MM.1S (cell line): ENCODE measurements around the gene PSTPIP1.

Experiments
- DNase-seq: peaks from one replicate; pipeline ENCODE4 v3.0.0-alpha.2; 2015
- H2AFZ ChIP-seq: fragments of 300-600 bp; sonication (generic); 2 replicates; pipeline ENCODE4 v1.6.0; 2016; ENCODE audit warnings: antibody characterized with exemption, low read length
- H3F3A ChIP-seq: fragments of 300-600 bp; sonication (generic); 2 replicates; pipeline ENCODE4 v1.6.1; 2016; ENCODE audit warnings: mild to moderate bottlenecking, antibody characterized with exemption, low read length, moderate library complexity, mixed read lengths; ENCODE audit not compliant: insufficient read depth
- H3K27ac ChIP-seq: fragments of 300-600 bp; sonication (generic); 2 replicates; pipeline ENCODE4 v1.5.1; 2016; ENCODE audit warnings: mild to moderate bottlenecking, low read length
- H3K27me3 ChIP-seq: fragments of 300-600 bp; sonication (generic); replicated peaks from 2 replicates; pipeline ENCODE4 v1.6.0; 2016; ENCODE audit warnings: low read length; ENCODE audit not compliant: insufficient read depth
- H3K36me3 ChIP-seq: fragments of 300-600 bp; sonication (generic); replicated peaks from 2 replicates; pipeline ENCODE4 v1.6.1; 2016; ENCODE audit warnings: mild to moderate bottlenecking, low read length, mixed read lengths; ENCODE audit not compliant: insufficient read depth
- H3K4me1 ChIP-seq: fragments of 300-600 bp; sonication (generic); 2 replicates; pipeline ENCODE4 v1.6.1; 2016; ENCODE audit warnings: low read length, mixed read lengths
- H3K4me2 ChIP-seq: fragments of 300-600 bp; sonication (generic); 2 replicates; pipeline ENCODE4 v1.6.0; 2016; ENCODE audit warnings: low read depth, low read length
- H3K4me3 ChIP-seq: fragments of 300-600 bp; sonication (generic); 2 replicates; pipeline ENCODE4 v1.5.1; 2016; ENCODE audit warnings: low read length, mixed read lengths
- H3K79me2 ChIP-seq: fragments of 300-600 bp; sonication (generic); 2 replicates; pipeline ENCODE4 v1.6.1; 2016; ENCODE audit warnings: mixed run types, low read length, mixed read lengths
- H3K9ac ChIP-seq: fragments of 300-600 bp; sonication (generic); 2 replicates; pipeline ENCODE4 v1.6.1; 2016; ENCODE audit warnings: low read length, mixed read lengths
- H3K9me2 ChIP-seq: fragments of 300-600 bp; sonication (generic); replicated peaks from 2 replicates; pipeline ENCODE4 v1.6.1; 2016; ENCODE audit warnings: mild to moderate bottlenecking, low read length, mixed read lengths; ENCODE audit not compliant: insufficient read depth
- H3K9me3 ChIP-seq: fragments of 300-600 bp; sonication (generic); replicated peaks from 2 replicates; pipeline ENCODE4 v1.6.1; 2016; ENCODE audit warnings: mild to moderate bottlenecking, low read length, mixed read lengths; ENCODE audit not compliant: insufficient read depth
- H4K20me1 ChIP-seq: fragments of 300-600 bp; sonication (generic); 2 replicates; pipeline ENCODE4 v1.6.1; 2016; ENCODE audit warnings: mild to moderate bottlenecking, low read length, moderate library complexity, mixed read lengths; ENCODE audit not compliant: insufficient read depth
- EZH2 ChIP-seq: fragments of 300-600 bp; sonication (generic); optimal IDR thresholded peaks from 2 replicates; pipeline ENCODE3; 2017; ENCODE audit warnings: low read depth, mild to moderate bottlenecking, antibody characterized with exemption, low read length, mixed read lengths
- EZH2phosphoT487 ChIP-seq: fragments of 300-600 bp; sonication (generic); IDR thresholded peaks from 2 replicates; pipeline ENCODE4 v1.6.1; 2018; ENCODE audit warnings: antibody characterized with exemption, low read length
- TF ChIP-seq, protein P1 (sequence below): fragments of 300-600 bp; sonication (generic); IDR thresholded peaks from 2 replicates; pipeline ENCODE4 v1.5.1; 2016; ENCODE audit warnings: antibody characterized with exemption, low read length, mixed read lengths

The PSTPIP1 gene

DNA sequence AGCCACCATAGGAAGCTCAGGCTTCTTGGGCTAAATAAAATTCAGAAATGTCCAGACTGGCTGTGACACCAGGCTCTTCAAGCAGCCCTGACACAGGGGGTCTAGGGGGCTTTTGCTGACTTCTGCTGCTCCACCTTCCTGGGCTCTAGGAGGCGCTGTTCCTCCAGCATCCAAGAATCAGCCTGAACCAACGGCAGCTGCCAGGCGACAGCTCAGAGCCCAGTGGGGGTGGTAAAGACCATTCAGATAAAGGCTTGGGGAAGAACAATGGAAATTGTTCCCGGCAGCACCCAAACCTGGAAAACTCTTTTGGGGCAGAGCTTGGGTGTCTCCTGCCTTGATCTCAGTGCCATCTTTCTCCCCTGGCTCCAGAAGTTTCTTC lies 21.6 kb upstream of the PSTPIP1 start:
- Histone ChIP-seq H3F3A (no peaks in the 10 kb centered on the region), H4K20me1 (no peaks in the 10 kb centered on the region), H3K36me3 (no peaks in the 10 kb centered on the region), H2AFZ (no peak overlapping the region), H3K79me2 (no peaks in the 10 kb centered on the region), H3K27ac (no peak overlapping the region), H3K9me3 (no peaks in the 10 kb centered on the region), H3K27me3 (no peaks in the 10 kb centered on the region), H3K4me2 (no peak overlapping the region), H3K9me2 (no peaks in the 10 kb centered on the region), H3K4me1 (no peaks in the 10 kb centered on the region), H3K9ac (no peak overlapping the region), H3K4me3 (no peak overlapping the region)
- no peak for TF ChIP-seq EZH2
- TF ChIP-seq, protein P1, sequence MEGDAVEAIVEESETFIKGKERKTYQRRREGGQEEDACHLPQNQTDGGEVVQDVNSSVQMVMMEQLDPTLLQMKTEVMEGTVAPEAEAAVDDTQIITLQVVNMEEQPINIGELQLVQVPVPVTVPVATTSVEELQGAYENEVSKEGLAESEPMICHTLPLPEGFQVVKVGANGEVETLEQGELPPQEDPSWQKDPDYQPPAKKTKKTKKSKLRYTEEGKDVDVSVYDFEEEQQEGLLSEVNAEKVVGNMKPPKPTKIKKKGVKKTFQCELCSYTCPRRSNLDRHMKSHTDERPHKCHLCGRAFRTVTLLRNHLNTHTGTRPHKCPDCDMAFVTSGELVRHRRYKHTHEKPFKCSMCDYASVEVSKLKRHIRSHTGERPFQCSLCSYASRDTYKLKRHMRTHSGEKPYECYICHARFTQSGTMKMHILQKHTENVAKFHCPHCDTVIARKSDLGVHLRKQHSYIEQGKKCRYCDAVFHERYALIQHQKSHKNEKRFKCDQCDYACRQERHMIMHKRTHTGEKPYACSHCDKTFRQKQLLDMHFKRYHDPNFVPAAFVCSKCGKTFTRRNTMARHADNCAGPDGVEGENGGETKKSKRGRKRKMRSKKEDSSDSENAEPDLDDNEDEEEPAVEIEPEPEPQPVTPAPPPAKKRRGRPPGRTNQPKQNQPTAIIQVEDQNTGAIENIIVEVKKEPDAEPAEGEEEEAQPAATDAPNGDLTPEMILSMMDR = peak; percentile 59
- no peak for DNase-seq

GRCh38 chr15:76973906-76974305 lies 21.0 kb upstream of the PSTPIP1 start:
- Histone ChIP-seq H3K4me2 (no peak overlapping the region), H3K4me3 (no peak overlapping the region), H3K36me3 (no peaks in the 10 kb centered on the region), H3K9ac (no peak overlapping the region), H2AFZ (no peak overlapping the region), H3K9me2 (no peaks in the 10 kb centered on the region), H3F3A (no peaks in the 10 kb centered on the region), H3K9me3 (no peaks in the 10 kb centered on the region), H3K4me1 (no peaks in the 10 kb centered on the region), H3K27ac (no peak overlapping the region), H4K20me1 (no peaks in the 10 kb centered on the region), H3K79me2 (no peaks in the 10 kb centered on the region), H3K27me3 (no peaks in the 10 kb centered on the region)
- no peak for DNase-seq
- TF ChIP-seq, protein P1 = no peak

GRCh38 chr15:76974456-76975036 lies 20.4 kb upstream of the PSTPIP1 start:
- H3K9me2 ChIP-seq = no peaks in the 10 kb centered on the region
- no peak for DNase-seq
- no peaks in the 10 kb centered on the region for H3K27me3 ChIP-seq
- H3K4me3 ChIP-seq = no peak overlapping the region
- H2AFZ ChIP-seq = no peak overlapping the region
- H3K9me3 ChIP-seq = no peaks in the 10 kb centered on the region
- no peak overlapping the region for H3K27ac ChIP-seq
- H3K4me1 ChIP-seq = no peaks in the 10 kb centered on the region
- no peak overlapping the region for H3K9ac ChIP-seq
- H3K4me2 ChIP-seq = no peak overlapping the region
- no peaks in the 10 kb centered on the region for H3F3A ChIP-seq
- no peaks in the 10 kb centered on the region for H4K20me1 ChIP-seq
- TF ChIP-seq, protein P1 = no peak
- no peak for TF ChIP-seq EZH2
- no peak for TF ChIP-seq EZH2phosphoT487
- no peaks in the 10 kb centered on the region for H3K79me2 ChIP-seq
- H3K36me3 ChIP-seq = no peaks in the 10 kb centered on the region
